Testis (tissue), 2 donors: Measurements from ENCODE around the gene NUDT14.

Experiments used
- POLR2A ChIP-seq: fragments of 450-650 bp; IDR thresholded peaks from one replicate; pipeline ENCODE4 v1.6.1; 2017; ENCODE audit warnings: antibody characterized with exemption, mild to moderate bottlenecking, moderate library complexity
- TF ChIP-seq, protein P1 (sequence below), 3 experiments: fragments of 450-650 bp in 2 of 3; fragments of 200-600 bp in 1 of 3; sonication (generic) in 1 of 3; IDR thresholded peaks; one replicate each; pipeline ENCODE4 v1.5.1; 2016 to 2019; ENCODE audit warnings: antibody characterized with exemption in 3 of 3, mild to moderate bottlenecking in 2 of 3, moderate library complexity in 1 of 3

DNA sequence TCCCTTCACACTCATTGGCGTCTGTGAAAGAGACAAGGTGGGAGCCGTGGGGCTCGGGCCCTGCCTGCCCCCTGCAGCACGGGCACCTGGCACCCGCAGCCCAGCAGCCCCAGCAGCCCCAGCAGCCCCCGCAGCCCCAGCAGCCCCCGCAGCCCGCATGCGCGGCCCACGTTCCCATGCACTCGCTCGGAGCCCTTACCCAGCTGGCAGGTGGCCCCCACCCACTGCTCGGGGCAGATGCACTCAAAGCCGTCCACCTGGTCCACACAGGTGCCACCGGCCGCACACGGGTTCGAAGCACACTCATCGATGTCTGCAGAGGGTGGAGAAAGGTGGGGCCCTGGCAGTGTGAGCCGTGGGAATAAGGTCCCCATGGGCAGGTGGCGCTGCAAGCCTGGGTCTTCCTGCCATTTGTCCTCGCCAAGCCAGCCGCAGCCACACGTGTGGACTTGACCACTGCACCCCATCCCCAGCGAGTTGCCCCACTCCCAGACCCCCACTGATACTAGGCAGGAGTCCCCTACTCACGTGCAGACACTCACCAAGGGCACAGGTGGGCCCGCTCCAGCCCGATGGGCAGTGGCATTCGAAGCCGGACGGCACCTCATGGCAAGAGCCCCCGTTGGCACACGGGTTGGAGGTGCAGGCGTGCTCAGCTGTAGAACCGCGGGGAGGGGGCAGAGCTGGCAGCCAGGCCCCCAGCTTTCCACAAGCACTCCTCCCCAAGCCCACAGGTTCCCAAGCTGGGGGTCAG, 29.9 kb downstream of the NUDT14 start:
- TF ChIP-seq, protein P1, sequence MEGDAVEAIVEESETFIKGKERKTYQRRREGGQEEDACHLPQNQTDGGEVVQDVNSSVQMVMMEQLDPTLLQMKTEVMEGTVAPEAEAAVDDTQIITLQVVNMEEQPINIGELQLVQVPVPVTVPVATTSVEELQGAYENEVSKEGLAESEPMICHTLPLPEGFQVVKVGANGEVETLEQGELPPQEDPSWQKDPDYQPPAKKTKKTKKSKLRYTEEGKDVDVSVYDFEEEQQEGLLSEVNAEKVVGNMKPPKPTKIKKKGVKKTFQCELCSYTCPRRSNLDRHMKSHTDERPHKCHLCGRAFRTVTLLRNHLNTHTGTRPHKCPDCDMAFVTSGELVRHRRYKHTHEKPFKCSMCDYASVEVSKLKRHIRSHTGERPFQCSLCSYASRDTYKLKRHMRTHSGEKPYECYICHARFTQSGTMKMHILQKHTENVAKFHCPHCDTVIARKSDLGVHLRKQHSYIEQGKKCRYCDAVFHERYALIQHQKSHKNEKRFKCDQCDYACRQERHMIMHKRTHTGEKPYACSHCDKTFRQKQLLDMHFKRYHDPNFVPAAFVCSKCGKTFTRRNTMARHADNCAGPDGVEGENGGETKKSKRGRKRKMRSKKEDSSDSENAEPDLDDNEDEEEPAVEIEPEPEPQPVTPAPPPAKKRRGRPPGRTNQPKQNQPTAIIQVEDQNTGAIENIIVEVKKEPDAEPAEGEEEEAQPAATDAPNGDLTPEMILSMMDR (IDR thresholded peaks at IDR 0.05): no peak
- TF ChIP-seq POLR2A: no peak
